Activated CD4-positive, alpha-beta T cell treated with anti-CD3 and anti-CD28 coated beads, Interleukin-2, Interleukin-4, amounts not matched to agents 100 ng/mL and 50 ng/mL, durations not matched to agents 16 hours and 8 hours (primary cell): ENCODE measurements around the gene SIL1.
A peak's percentile ranks its signal among the peaks of the same experiment; 100 is the strongest.
"Not testable (repeated sequence)": the region's sequence is repeated elsewhere in the genome, so short reads cannot be mapped to it uniquely, and the experiment has no call there.

ENCODE experiments used
- DNase-seq: peaks from one replicate; pipeline ENCODE4 v3.0.0-alpha.2; 2020; ENCODE audit warnings: low spot score

The SIL1 gene

DNA sequence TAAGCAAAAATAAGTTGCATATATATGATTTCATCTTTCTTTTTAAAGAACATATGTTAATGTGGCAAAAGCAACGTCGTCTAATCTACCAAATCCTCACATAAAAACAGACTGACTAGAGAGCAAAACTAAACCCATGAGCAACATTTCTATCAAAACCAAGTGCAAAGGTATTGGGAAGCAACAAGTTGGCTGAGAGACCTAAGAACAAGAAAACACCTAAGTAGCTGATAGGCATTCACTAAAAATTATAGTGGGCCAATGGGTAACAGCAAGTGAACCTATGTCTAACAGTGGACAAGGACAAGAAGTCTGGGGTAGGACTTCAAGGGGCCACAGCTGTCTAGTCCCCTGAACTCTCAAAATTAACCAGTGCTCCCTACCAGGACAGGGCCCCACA lies 130.1 kb downstream of the SIL1 start:
- DNase-seq = no peak

DNA sequence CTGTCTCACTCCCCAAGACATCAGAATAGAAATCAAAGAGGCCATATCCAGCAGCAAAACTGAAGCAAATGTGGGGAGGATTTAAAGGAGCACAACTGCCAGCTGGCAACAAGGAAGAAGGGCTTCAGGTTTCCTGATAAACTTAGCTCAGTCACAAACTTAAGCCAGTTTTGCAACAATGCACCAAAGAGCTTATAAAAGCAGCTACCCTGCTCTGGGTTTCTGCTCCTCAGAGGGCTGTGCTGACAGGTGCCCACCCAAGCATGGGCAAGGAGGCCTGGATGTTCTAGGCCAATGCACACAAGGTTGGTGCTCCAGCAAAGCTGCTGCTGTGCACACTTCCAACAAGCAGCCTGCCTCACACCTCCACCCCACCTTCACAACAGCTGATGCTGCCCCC lies 132.9 kb downstream of the SIL1 start:
- DNase-seq = no peak

DNA sequence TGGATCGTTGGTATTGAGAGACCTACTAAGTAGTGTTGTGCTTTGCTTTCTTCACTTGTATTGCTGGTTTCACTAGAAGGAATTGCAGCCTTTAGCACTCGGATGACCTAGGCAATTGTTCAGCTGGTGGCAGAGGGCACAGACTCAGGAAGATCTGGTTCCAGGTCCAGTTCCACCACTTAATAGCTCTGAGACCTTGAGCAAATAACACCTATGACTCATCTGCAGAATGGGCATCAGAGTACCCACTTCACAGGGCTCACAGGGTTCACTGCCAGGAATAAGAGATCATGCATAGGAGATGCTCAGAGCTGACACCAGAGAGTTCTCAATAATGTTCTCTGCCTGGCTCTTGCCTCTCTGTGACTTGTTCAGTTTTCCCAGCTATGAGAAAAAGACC lies 133.6 kb downstream of the SIL1 start:
- DNase-seq = no peak

DNA sequence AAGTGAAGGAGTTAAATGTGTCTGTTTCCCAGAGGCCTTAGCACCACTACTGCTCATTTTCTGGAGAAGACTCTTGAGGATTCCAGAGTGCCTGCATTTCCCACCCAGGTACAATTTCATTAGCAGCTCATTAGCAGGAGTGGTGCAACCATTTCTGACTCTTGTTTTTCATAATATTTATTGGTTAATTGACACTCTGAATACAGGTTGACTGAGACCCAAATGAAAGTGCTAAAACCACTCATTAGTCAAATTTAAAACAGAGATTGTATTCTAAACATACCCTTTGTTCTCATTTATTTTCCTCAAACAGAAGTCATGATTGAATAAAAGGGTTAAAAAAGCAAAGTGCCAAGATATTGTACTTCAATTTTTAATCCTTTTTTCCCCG lies 134.5 kb downstream of the SIL1 start:
- no peak for DNase-seq

DNA sequence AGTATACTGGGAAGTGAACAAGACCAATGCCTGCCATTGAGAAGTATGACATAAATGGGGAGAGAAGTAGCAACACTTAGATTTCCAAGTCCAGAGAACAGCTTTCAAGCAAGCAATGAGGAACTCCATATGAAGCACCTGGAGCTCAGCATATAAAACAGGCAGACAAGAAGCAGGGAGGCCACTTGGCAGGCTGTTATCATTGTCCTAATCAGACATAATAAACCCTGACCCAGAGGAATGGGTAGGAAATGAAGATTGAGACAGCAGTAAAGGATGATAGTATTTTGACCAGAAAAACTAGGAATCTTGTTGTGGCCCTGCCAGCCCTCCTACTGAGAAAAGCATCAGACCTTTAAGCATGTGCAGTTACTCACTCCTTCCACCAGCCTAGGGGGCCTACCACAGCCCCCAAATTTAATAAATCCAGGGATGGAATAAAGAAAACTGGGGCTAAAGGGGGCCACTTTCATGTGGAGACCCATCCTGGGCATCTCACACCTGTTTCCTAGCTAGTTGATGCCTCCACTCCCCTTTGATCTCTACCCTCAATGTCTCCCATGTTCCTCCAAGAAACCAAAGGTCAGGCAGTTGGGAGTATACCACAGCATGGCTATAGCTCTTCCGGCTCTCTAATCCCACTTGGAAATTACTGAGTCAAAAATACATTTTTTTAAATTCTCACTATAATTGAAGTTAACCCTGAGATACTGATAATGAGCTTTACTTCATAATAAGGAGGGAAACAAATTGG lies 135.1 kb downstream of the SIL1 start:
- no peak for DNase-seq

DNA sequence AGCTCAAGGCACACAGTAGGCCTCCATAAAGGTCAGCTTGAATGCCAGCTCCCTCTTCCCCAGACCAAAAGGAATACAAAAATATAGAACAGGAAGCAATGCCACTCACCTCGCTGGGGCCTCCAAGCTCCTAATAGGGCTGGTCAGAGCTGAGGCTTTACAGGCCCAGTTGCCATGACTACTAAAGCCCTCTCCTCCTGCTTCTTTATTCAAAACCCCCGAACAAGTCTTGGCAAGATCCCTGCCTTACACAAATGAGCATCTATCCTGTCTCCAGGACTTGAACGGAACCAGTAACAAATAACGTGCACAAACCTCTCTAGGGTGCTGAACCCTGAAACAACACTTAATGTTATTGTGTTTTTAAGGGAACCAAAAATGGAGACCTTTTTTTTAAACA lies 136.3 kb downstream of the SIL1 start:
- DNase-seq = no peak

DNA sequence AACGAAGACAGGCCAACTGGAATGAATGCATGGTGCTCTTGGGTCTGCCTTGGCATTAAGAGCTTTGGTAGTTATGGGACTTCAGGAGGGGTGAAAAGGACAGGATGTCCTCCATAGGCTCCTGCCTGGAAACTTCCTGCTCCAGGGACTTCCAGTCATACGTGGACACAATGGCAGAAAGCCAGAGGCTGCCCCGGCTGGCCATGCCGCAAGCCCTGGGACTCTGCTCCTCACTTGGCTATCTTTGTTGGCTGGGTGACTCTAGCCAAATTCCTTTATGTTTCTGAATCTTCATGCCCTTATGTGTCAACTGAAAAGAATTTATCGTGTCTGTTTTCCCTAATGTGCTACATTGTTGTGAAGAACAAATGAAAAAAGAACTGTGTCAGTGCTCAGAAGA lies 136.9 kb downstream of the SIL1 start:
- no peak for DNase-seq

DNA sequence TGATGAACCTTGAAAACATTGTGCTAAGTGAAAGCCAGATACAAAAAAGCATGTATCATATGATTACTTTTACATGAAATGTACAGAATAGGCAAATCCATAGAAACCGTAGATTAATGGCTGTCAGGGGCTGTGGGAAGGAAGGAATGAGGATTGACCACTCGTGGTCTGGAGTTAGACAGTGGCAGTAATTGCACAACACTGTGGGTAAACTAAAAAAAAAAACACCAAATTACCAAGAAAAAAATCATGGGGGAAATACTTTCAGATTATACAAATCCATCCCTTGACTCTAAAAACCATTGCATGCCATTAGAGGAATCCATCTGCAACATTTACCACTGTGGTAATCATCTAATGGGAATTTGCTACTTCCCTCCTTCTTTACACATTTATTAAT lies 140.0 kb downstream of the SIL1 start:
- no peak for DNase-seq

DNA sequence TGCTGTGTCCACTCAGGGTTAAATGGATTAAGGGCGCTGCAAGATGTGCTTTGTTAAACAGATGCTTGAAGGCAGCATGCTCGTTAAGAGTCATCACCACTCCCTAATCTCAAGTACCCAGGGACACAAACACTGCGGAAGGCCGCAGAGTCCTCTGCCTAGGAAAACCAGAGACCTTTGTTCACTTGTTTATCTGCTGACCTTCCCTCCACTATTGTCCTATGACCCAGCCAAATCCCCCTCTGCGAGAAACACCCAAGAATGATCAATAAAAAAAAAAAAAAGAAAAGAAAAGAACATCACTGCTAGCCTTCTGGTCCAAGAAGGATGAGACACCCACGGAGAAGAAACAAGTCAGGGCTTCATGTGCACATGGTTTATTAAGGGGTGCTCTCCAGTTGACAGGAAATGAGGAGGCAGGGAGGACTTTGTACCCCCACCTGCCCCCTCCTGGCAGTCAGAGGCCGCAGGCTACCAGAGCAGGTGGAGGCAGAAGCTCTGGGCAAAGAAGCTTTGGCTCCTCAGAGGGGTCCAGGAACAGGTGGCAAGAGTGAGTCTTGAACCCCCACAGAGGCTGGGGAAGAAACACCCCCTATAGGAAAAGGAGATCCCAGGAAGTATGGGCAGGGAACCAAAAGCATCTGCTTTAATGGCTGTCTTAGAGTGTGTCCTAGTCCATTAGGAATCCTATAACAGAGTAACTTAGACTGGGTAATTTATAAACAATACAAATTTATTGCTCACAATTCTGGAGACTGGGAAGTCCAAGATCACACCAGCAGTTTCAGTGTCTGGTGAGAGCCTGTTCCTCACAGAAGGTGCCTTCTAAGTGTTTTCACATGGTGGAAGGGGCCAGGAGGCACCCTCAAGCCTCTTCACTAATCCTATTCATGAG lies 140.9 kb downstream of the SIL1 start:
- DNase-seq = not testable (repeated sequence)

DNA sequence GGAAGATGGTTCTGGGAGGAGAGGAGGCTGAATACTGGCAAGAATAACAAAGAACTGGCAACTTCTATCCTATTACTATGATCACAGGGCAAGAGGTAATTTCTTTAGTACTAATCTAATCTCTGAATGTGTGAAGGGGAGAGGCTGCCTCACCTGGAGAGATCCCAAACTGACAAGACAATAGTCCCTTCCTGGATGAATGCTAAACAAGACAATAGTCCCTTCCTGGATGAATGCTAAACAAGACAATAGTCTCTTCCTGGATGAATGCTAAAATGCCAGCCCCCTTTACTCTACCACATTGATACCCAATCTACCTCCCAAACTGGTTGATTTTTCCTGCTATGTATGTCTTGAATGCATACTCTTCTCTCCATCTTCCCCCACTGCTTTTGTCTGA lies 145.2 kb downstream of the SIL1 start:
- DNase-seq = no peak

DNA sequence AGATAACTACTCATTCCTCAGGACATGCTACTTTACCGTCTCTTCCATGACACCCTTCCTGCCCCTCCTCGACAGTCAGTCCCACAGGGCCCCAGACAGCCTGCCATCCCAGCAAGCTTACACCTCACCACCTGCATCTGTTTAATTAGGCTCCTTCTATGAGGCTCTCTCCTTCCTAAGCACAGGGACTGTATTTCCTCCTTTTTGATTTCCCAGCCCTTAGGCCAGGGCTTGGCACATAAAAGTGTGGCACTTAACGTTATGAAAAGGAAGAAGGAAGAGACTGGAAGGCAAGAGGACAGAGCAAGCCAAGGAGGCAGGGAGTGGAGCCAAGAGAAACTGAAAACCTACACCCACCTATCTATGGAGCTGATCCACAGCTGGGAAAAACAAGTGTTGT lies 146.8 kb downstream of the SIL1 start:
- DNase-seq = no peak

DNA sequence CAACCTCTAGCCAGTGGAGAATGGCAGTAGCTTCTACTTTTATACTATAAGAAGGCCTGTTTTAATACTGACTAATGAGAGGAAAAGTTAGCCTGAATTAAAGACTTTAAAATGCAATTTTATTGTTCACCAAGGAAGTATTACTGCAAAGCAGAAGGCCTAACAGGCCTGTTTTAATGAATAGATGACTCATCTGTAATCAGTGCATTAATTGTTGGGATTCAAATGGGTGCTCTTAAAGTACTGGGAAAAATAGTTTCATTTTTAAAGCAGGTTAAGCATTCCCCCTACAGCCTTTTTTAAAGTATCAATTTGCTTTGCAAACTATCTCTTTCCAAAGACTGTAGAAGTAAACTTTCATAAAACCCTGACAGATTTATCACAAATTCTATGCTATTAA lies 147.7 kb downstream of the SIL1 start:
- no peak for DNase-seq

DNA sequence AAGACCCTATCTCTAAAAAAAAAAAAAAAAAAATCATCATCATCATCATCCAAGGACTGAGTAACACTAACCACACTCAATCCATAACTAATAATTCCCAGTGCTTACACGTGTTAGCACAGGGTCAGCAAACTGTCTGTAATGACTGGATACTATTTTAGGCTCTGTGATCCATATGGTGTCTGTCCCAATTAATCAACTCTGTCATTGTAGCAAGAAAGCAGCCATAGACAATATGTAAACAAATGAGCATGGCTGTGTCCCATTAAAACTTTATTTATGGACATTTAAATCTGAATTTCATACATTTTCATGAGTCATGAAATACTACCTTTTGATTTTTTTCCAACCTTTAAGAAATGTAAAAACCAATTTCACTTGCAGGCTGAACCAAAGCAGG lies 148.4 kb downstream of the SIL1 start:
- no peak for DNase-seq

DNA sequence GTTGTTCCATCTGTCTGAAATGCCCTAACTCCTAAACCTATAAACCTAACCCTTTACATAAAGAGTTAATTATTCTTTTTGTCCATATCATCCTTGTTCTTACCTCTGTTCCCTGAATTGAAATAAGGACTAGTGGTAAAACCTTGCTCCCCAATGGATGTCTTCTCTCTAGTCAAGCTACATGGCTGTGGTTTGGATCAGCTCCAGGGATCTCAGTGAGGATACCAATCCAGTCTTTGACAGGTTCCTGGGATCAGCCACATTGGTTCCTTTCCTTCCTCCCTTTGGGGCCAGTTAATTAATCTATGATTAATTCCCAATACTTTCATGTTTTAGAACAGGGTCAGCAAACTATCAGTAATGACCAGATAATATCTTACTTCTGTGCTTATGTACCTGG lies 151.6 kb downstream of the SIL1 start:
- no peak for DNase-seq

DNA sequence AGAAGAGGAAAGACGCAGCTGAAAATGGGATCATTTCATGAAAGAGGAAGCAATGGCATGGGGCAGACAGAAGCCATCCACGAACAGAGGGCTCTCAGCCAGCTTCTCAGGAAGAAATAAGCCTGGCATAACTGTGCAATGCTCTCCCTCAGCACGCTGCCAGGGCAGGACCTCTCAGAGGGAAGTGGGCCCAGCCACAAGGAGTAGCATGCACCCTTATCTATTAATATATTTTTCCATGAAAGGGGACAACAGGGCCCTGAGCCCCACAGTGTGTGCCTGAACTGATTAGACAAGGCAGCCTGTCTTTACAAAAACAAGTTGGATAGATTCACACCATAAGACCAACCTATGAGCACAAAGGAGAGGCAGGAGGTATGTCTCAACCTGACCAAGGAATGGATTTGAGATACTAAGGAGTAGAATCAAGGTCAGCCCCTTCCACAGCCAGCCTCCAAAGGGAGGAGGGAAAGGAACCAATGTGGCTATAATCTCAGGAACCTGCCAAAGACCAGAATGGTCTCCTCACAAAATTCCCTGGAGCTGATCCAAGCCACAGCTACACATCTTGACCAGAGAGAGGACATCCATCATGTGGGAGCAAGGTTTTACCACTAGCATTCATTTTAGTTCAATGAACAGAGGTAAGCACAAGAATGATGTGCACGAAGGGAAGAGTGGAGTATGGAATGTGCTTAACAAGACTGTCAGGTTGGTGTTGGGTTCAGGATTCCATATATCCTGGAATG lies 154.8 kb downstream of the SIL1 start:
- DNase-seq = no peak

DNA sequence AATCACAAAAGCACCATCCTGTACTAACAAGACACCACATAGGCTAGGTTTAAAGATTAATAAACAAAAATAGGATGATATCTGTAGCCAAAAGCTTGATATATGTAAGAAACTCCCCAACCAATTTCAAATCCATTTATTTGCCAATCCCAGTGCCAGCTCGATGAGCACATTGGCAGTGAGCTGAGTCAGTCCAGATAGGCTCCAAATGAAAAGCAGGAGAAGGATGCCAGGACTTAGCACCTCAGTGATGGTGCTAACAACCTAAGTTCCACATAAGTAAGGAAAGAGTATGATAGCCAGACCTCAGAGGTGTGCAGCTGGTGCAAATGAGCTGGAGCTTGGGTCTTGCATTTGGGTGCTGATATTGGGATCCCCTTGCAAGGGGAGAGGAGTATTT lies 158.1 kb downstream of the SIL1 start:
- no peak for DNase-seq

DNA sequence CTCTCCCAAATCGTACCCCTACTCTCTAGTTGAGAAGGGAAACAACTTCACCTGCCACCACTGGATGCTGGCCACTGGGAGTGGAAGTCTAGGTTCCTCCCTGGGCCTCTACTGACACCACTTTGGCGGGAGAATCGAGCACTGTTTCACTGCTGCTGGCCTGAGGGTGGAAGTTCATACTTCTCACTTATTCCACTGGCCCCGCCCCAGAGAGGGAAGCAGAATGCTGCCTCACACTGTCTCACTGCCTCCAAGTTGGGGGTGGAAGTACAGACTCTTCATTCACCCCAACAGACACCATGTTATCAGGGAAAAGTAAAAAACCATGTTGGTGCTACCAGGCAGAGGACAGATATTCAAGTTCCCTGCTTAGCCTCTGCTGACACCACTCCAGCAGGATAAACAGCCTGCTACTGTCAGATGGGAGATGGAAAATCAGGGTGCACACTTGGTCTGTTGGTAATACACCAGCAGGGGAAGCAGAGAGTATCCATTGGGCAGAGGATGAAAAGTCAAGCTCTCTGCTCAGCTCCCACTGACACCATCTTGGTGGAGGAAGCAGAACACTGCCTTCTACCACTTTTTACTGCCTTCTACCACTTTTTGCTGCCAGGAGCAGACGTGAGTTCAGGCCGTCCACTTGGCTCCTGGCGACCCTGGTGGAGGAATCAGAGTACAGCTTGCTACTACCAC lies 159.4 kb downstream of the SIL1 start:
- no peak for DNase-seq

DNA sequence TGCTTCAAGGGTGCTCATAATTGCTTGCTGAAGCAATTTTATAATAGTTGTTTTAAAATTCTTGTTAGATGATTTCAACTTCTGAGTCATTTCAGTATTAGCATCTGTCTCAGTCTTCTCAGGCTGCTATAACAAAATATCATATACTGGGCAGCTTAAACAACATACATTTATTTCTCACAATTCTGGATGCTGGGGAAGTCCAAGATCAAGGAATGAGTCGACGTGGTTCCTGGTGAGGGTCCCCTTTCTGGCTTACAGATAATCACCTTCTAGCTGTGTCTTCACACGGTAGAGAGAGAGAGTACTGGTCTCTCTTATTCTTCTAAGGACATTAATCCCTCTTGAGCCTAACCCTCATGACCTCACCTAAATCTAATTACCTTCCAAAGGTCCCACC lies 160.4 kb downstream of the SIL1 start:
- peak; percentile 13 for DNase-seq

DNA sequence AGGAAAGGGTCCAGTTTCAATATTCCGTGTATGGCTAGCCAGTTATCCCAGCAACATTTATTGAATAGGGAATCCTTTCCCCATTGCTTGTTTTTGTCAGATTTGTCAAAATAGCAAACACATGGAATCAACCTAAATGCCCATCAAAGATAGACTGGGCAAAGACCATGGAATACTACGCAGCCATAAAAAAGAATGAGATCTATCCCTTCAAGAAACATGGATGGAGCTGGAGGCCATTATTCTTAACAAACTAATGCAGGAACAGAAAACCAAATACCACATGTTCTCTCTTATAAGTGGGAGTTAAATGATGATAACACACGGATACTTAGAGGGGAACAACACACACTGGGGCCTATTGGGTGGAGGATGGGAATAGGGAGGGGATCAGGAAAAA lies 161.8 kb downstream of the SIL1 start:
- not testable (repeated sequence) for DNase-seq

DNA sequence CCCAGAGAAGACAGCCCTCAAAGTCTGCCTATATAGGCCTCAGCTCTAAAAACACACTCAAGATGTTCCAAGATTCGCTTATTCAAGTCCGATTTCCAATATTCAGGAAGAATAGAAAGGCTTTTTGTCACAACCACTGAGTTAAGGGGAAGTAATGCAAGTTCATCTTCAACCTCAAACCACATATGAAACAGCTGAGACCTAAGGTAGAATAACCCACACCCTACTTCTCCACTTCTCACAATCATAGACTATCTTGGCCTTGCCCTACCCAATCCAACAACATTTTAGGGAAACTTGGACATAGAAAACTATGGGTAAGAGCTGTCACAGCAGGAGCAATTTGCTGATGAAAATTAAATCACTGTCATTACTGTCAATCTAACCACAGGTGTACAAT lies 171.0 kb downstream of the SIL1 start:
- DNase-seq = no peak

DNA sequence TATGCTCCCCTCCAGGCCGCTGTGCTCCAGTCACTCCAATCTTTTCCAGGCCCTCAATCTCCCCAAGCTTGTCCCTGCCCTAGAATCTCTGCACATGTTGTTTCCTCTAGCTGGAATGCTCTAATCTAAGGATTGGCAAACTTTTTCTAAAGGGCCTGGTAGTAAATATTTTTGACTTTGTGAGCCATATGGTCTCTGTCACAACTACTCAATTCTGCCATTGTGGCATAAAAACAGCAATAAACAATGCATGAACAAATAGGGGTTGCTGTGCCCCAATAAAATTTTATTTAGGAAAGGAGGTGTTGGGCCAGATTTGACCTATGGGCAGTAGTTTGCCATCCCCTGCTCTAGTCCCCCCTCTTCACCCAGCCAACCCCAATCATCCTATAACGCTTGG lies 172.5 kb downstream of the SIL1 start:
- no peak for DNase-seq

DNA sequence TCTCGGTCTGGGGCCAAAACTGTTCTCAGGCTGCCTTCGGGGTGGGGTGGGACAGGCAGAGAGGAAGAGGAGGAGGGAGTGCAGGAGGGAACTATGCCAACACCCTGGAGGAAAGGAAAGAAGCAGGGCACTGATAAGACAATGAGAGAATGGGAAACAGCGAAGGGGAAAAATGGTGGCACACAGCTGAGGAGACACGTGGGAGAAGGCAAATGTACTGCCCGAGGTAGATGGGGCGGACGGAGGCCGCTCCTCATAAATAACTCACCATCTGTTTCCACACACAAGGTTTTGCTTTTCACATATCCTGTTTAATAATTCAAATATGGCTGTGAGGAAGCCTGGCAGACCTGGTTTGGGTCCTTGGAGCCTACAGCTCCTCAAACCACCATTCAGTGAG lies 174.9 kb downstream of the SIL1 start:
- no peak for DNase-seq
